GM12892 (cell line): ENCODE data around the gene CYGB.

Experiments used
- POLR2A ChIP-seq: IDR thresholded peaks from 2 replicates; pipeline ENCODE4 v1.6.1; 2011; ENCODE audit warnings: low read depth, low read length, control low read depth
- POLR2AphosphoS5 ChIP-seq: IDR thresholded peaks from 2 replicates; pipeline ENCODE4 v1.6.1; 2011; ENCODE audit warnings: low read depth, low read length, control low read depth
- TAF1 ChIP-seq: IDR thresholded peaks from 2 replicates; pipeline ENCODE4 v1.6.1; 2011; ENCODE audit warnings: low read depth, mild to moderate bottlenecking, control low read depth, low read length, borderline replicate concordance

DNA sequence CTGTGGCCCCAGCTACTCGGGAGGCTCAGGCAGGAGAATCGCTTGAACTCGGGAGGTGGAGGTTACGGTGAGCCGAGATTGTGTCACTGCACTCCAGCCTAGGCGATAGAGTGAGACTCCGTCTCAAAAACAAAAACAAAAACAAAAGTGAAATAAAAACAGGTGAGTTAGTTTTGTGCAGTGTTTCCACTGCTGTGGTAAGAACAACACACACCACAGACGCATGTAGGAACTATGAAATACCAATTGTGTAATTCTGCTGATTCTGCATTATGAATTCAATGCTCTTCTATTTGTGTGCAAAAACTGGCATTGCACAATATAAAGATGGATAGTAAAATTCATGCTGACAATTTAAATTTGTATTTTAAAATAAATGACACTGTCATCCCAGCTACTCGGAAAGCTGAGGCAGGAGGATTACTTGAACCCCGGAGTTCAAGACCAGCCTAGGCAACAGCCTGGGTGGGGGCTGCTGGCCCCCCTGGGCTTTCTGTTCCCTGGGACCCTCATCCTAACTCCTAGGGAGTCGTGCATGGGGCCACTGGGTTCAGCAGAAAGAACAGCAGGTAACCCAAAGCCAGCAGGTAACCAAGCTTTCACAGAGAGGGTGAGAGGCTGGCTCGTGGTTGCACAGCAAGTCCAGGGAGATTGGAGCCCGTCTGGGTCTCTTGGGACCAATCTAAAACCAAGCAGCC, 25.7 kb downstream of the CYGB start:
- TF ChIP-seq POLR2AphosphoS5: no peak
- TF ChIP-seq TAF1: no peak
- no peak for TF ChIP-seq POLR2A
